ENCODE measurements around the gene ZNF17.
A peak's percentile ranks its signal among the peaks of the same experiment; 100 is the strongest.

ZNF17 gene

DNA sequence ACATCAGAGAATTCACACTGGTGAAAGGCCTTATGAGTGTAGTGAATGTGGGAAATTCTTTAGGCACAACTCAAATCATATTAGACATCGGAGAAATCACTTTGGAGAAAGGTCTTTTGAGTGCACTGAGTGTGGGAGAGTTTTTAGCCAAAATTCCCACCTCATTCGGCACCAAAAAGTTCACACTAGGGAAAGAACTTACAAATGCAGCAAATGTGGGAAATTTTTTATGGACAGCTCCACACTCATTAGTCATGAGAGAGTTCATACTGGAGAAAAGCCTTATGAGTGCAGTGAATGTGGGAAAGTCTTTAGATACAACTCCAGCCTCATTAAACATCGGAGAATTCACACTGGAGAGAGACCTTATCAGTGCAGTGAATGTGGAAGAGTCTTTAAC lies 10.1 kb downstream of the ZNF17 start:
- no peak for DNase-seq (ENCODE audit: low read depth in 1 of 2, low spot score in 1 of 2)

DNA sequence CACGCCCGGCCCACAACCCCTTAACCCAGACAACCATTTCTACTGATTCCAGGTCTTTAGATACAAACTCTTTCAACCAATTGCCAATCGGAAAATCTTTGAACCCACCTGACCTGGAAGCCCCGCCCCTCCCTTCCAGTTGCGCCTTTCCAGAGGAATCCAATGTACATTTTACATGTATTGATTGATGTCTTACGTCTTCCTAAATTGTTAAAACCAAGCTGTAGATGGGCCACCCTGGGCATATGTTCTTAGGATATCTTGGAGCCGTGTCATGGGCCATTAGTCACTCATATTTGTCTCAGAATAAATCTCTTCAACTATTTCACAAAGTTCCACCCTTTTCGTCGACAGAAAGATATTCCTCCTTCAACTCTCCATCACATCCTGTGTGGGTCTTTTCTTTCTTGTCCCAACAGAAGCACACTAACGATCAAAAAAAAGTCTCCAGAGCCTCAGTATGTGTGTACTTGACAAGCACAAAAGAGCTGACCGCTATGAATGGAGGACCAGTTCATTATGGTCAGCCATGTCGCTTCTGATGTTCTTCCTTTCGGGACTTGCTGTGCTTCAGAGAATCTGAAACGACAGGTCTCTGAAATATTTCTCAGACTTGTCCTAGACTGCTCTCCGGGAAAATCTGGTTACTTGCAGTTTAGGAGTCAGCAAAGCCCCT lies 23.6 kb downstream of the ZNF17 start:
- no peak for DNase-seq (ENCODE audit: low read depth in 1 of 2, low spot score in 1 of 2)

DNA sequence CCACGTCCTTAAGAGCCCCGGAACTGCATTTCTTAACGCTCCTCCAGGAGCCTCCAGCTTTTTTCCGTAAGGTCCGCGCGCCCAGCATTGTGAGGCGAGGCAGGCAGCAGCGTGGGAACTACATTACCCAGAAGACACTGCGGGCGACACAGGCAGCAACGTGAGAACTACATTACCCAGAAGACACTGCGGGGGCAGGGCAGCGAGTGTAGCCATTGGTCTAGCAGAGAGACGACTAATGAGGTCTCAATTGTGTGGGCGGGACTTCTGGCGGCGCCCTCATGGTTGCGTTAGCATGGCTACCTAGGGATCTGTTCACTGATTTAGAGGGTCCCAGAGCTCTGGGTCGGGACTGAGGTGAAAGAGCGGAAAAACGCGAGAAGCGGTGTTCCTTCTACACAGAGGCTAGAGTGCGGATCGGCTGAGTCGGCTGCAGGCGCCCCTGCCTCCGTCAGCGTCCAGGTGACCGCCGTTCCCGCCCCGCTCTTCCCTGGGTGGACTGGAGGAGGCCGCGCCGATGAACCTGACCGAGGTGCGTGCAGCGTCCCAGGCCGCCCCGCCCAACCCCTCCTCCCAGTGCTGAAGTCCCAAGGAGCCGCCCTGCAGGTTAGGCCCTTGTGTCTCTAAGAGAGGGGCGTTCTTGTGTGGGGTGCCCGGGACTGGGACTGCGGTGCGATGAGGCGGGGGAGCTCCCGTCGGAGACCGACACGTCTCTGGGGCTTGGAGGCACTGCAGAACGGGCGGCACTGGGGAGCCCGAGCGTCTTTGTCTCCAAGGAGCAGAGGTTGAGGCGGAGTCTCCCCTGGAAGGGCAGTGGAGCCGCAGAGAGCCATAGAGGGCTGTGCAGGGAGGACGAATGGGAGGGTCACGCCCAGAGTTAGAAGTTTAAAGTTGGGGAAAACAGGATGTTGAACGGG lies 24.4 kb downstream of the ZNF17 start, which contains the start of gene ZNF749:
ZNF749 (plus strand) TSS at position 264 of the 917 bp plus-strand sequence; CDS start at position 518, 254 bp downstream.
- peak; percentile 84 to 91 for DNase-seq (ENCODE audit: low read depth in 1 of 2, low spot score in 1 of 2)

DNA sequence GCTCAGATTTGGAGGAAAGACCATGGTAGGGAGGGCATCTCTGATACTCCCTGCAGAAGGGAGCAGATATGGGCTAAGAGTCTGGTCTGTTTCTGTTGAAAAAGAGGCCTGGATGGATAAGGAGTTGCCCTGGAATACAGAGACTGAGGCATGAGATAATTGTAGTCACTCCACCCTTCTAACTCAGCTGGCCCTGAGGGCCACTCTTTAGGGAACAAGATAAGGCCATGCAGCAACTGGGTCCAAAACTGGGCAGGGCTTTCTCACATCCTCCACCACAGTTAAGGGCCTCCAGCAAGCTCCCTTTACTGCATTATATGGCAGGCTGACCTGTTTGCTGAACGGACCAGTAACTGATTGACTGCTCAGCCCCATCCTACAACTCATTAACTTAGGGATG lies 25.5 kb downstream of the ZNF17 start:
- DNase-seq (ENCODE audit: low read depth in 1 of 2, low spot score in 1 of 2) = no peak

DNA sequence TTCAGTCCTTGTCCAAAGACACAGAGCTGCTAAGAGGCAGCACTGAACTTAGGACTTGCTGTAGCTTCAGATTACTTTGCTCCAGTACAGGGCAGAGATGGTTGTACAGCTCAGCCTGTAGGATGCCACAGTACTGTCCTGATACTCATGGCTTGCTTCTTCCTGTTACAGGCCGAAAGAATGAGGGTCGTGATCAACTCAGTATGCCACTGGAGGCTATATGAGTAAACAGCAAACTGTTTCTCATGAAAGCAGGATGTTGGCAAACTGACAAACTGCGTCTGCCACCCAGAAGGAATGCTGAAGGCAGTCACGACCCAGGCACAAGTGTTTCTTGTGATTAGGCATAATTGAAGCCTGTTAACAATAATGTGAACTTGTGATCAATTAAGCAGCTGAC lies 27.0 kb downstream of the ZNF17 start:
- DNase-seq (ENCODE audit: low read depth in 1 of 2, low spot score in 1 of 2) = no peak

DNA sequence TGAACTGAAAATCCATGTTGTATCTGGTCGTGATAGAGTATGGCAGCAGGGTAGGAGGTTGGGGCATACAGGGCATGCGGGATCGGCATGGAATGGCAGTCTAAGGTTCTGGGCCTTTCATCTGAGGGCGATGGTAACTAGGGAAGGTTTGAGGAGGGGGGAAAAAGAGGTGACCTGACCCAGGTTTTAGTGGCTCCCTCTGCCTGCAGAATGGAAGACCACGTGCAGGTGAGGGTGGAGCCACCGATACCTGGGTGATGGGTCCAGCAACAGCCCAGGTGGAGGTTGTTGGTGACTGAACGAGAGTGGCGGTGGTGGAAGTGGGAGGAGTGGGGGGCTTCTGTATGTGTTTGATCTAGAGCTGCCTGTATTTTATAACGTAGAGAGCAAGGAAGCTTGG lies 28.0 kb downstream of the ZNF17 start:
- DNase-seq (ENCODE audit: low read depth in 1 of 2, low spot score in 1 of 2) = no peak

DNA sequence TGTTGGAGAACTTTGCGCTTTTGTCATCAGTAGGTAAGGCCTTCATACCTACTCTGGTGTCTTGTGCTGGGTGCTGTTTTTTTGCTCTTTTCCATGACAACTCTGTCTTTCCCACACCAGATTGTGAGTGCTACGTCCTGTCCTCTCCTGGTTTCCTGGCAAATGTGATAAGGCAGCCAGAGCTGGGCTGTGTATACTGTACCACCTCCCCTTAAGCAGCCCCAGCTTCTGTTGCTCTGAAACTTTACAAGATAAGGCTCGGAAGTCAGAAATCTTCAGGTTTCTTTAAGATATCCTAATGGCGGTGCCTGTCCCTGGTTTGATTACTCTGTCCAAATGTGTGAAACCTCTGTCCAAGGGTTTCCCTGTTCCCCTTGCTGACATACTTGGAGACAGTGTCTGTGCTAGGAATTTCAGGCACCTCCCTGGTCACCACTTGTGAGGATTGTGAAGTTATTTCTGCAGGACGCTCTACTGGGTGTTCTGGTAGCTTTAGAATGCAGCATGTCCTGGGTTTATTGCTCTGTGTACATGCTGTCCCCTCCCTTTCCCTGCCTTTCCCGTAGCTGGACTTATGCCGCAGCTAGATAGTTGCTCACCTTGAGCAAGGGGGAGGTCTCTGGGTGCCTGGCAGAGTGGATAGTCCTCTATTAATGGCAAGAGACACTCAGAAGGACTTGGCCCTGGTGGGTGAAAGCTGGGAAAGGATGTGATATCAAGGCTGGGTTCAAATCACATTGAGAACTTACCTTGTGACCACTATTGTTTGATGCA lies 31.2 kb downstream of the ZNF17 start:
- no peak for DNase-seq (ENCODE audit: low read depth in 1 of 2, low spot score in 1 of 2)

DNA sequence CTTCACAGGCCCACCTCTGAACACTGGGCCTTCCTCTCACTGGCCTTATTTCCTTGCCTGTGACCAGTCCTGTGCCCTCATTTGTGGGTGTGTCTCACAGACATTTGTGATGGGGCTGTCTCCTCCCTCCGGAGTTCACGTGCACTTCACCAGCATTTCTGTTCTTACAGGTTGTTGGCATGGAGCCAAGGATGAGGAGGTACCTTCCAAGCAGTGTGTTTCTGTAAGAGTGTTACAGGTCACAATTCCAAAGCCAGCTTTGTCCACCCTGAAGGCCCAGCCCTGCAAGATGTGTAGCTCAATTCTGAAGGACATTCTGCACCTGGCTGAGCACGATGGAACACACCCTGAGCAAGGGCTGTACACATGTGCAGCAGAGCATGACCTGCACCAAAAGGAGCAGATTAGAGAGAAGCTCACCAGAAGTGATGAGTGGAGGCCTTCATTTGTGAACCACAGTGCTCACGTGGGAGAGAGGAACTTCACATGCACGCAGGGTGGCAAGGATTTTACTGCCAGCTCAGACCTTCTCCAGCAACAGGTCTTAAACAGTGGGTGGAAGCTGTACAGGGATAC lies 32.2 kb downstream of the ZNF17 start:
- no peak for DNase-seq (ENCODE audit: low read depth in 1 of 2, low spot score in 1 of 2)

DNA sequence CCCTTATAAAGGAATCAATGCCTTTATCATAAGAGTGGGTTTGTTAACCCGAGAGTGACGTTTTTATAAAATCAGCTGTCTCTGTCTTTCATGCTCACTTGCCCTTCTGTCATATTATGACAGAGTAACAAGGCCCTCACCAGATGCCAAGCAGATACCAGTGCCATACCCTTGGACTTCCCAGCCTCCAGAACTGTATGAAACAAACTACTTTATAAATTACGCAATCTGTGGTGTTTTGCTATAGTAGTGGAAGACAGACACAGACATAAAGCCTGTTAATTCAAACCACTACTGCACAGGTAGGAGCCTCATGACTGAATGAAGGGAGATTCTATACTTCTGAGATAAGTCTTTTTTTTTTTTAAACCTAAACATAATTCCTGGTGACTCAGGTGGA lies 41.3 kb downstream of the ZNF17 start:
- DNase-seq (ENCODE audit: low read depth in 1 of 2, low spot score in 1 of 2) = no peak

DNA sequence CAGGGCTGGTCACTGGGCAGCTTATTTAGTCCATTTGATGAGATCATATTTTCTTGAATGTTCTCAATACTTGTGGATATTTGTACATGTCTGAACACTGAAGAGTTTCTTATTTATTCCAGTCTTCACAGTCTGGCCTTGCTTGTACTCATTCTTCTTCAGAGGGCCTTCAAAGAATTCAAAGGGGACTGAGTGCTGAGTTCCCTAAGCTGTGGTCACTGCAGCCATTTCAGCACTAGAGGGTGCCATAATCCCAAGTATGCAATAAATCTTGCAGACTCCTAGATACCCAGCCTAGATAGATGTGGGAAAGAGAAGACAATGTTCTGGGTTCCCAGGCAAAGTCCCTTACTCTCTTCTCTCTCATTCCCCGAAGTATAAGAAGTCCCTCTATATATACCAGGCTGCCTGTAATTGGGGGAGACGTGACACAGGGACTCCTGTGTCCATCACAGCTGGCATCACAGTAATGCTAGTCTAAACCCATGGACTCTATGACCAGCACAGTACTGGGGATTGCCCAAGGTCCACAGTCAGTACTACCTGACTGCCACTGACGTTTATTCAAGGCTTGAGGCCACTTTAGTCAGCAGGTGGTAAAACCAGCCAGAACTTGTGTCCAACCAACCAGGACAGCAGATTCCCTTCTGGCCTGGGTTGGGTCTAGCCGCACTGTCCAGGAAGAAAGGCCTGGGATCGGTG lies 54.9 kb downstream of the ZNF17 start:
- DNase-seq (ENCODE audit: low read depth in 1 of 2, low spot score in 1 of 2) = no peak

DNA sequence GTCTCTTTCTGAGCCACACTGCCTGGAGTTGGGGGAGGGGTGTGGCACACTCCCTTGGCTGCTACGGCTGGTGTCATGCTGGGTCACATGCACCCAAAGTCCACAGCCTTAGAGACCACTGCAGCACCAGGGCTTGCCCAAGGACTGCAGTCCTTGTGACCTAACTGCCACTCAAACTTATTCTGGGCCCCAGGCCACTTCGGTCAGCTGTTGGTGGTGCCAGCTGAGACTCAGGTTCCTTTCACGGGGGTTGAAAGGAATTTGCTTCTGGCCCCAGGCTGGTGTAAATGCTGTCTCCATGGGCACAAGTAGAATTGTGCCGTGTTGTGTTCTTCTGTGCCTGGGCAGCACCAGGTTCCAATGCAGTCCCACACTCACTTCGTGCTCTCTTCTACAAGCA lies 55.5 kb downstream of the ZNF17 start:
- no peak for DNase-seq (ENCODE audit: low read depth in 1 of 2, low spot score in 1 of 2)

Data from stimulated activated CD4-positive, alpha-beta T cell treated with anti-CD3 and anti-CD28 coated beads, Interleukin-15, amount 100 ng/mL, for 1 hour (primary cell).